Fibroblast of skin of left quadriceps (primary cell): ENCODE data around the gene PKP4.

Source experiments
- DNase-seq, 2 experiments: peaks; one replicate each; pipeline ENCODE4 v3.0.0-alpha.2; 2013; ENCODE audit warnings: low read depth in 2 of 2

PKP4 gene

GRCh38 chr2:158647436-158648231 is 190.9 kb downstream of the PKP4 start:
- DNase-seq: no peak

- no peak for DNase-seq
These were observed 193.1 kb downstream of the PKP4 start for GRCh38 chr2:158649846-158650245.

DNA sequence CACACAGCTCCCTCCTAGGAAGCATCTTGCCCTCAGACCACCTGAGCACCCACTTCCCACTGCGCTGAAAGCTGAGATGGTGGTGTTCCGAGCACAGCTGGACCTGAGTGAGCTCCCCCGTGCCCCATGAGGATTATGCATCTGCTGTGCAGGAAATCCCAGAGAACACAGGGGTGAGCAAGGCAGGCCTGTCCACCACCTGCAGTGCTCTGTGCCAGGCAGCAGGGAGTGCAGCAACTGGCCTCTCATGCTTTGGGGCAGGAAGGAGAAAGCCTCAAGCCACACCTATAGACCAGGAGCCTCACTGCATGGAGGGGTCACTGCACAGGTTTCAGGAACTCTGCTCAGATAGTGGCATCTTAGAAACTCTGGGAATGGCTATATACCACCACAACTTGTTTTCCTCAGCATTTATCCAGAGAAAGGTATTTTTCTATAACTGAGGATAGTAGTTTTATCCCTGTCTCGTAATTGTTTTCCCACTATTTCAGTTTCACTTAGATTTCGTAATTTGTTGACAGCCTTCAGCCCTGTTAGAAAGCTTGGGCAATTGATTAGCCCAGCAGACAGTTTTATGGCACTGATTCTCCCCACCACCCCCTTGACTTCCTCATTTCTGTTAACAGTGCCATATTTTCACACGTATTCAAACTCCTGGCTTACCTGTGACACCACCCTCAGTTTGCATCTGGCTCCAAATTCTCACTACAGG is 194.1 kb downstream of the PKP4 start:
- DNase-seq: no peak

GRCh38 chr2:158651358-158652057 is 194.8 kb downstream of the PKP4 start:
- no peak for DNase-seq

- DNase-seq: no peak
These were observed 198.9 kb downstream of the PKP4 start for GRCh38 chr2:158655628-158656027.

GRCh38 chr2:158656492-158657229 is 199.9 kb downstream of the PKP4 start:
- no peak for DNase-seq

GRCh38 chr2:158658396-158658795 is 201.6 kb downstream of the PKP4 start:
- no peak for DNase-seq

DNA sequence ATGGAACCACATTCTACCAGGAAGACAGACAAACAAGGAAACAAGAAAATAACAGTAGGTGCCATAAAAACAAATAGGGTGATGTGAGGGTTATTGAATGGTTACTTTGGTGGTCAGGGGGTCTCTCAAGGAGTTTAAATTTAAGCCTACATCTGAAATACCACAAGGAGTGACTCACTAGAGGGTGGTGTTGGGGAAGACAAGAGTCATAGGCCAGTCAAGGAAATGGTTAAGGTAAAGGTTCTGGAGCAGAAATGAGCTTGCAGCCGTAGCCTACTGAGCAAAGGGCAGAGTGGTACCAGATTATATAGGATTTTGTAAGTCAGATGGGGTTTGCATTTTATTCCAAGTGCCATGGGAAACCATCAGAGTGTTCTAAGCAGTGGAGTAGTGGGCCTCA is 202.7 kb downstream of the PKP4 start:
- DNase-seq: no peak

DNA sequence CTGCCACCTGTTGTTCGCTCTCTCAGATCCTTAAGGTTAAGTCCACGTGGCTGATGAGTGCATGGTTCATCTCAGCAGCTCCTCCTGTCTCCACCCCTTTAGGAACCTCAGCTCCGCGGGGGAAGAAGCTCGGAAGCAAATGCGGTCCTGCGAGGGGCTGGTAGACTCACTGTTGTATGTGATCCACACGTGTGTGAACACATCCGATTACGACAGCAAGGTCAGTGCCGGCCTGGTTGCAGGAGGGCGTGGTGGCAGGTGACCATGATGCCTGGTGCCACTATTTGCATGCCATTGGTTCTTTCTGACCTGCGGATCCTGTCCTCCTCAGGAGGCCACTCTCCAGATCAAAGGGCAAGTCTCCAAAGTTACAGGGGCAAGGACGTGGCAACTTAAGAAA is 204.5 kb downstream of the PKP4 start:
- no peak for DNase-seq

- no peak for DNase-seq
These were observed 205.7 kb downstream of the PKP4 start for GRCh38 chr2:158662421-158662820.

GRCh38 chr2:158663796-158664195 is 207.0 kb downstream of the PKP4 start:
- no peak for DNase-seq

GRCh38 chr2:158664987-158665386 is 208.2 kb downstream of the PKP4 start:
- DNase-seq: no peak

GRCh38 chr2:158665536-158666302 is 209.0 kb downstream of the PKP4 start:
- DNase-seq: no peak

- no peak for DNase-seq
These were observed 210.2 kb downstream of the PKP4 start for GRCh38 chr2:158666969-158667368.

DNA sequence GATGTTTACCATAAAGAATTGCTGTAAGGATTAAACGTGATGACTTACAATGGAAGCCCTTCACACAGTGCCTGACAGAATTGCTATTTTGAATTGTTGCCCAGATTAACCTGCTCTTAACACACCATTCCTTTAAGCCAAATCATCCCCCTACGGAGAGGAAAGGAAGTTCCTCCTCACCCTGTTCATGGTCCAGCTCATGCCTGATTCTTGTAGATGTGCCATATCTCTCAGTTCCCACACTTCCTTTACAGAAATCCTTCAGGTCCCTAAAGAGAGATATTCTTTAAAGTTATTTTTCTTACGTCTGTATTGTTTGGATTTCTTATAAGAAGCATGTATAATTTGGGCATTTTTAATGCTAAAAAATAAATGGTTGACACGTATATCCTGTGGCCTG is 210.8 kb downstream of the PKP4 start:
- DNase-seq: peak; percentile 54 to 59

DNA sequence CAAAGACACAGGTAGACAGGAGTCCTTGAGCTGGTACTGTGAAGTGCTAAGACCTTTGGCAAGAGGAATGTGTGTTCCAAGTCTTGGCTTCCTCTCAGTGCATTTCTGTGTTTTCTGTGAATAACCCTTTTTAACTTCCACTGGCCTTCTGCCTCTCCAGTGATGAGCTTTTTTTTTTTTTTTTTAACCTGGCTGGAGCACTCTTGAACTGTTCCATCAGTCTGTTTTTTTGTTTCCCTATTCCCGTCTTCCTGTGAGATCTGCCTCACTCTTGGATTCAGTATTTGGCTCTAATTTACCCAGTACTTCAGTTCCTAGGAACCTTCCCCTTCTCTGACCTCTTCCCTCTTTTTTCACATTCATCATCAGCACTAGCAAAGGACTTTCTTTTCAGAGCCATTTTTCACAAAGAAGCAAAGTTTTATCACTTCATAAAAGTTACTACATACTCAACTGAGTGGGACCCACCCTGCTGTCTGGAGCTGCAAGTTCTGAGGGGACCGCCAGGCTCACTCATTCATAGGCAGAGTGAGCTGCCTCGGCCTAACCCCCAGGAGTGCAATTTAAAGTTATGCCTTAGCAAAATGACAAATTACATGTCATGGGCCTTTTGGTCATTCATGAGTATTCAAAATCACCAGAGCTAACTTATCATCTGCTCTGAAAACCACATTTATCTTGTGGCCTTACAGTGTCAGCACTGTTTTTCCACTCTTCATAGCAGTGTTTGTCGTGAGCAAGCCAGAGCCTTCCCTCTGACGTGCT is 211.4 kb downstream of the PKP4 start:
- DNase-seq: peak in 1 of 2 experiments; percentile 11

- DNase-seq: no peak
These were observed 213.5 kb downstream of the PKP4 start for GRCh38 chr2:158670292-158670691.

DNA sequence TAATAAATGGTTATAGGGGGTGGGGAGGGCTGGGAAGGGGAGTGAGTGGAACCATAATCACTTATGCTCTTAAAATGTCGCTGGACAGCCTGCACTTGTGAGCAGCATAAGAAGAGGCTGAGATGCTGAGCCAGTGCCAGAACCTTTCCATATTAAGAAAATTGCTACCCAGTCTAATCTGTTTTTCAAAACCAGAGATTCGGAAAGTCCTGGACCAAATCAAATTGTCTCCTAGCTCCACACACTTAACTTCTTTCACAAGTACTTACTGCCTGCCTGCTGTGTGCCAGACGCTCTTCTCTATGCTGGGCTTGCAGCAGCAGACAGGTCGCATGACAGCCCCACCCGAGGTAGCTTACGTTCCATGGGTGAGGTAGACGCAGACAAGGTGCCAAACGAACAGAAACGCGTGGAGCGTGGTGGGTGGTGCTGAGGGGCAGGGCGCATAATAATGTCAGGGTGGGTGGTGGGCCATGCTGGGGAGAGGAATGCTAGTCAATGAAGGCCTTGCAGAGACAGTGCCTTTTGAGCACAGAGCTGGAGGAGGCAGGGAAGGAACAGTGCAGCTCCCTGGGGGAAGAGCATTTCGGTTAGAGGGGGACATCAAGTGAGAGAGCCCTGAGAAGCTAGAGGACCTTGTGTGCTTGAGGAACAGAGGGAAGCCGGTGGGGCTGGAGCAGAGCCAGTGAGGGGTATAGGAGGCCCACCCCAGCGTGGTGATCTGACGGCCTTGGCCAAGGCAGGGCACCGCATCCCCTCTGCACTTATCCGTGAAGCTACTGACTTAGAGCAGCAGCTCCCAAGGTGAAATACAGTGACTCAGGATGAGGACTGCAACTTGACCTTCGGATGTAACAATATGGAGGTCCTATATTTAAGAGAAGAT is 214.9 kb downstream of the PKP4 start:
- DNase-seq: no peak

DNA sequence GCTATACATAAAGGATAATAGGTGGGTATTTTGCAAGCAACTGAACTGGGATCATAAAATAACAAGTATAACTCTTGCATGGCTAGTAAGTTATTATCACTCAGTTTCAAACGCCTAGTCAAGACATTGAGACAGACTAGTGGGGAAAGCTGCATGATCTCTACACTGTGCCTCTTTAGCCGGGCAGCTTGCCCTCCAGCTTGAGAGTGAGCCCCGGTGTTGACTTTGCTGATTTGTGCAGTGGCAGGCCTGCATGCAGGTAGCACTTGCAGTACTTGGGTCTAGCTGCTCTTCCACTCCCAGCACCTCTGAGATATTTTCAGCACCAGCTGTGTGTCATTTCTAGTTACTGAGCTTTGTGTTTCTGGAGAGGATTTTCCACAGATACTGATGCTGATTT is 219.5 kb downstream of the PKP4 start:
- DNase-seq: no peak
